Measurements from ENCODE around the gene ARHGAP45. TPM values are rescaled to one million over a fixed set of nuclear protein-coding genes. Genes with fewer than 3 reads are reported as not detected.

ARHGAP45 gene
- total and polyA plus RNA-seq, 2 experiments from 2014 or later = 24.7 to 71.8 TPM

DNA sequence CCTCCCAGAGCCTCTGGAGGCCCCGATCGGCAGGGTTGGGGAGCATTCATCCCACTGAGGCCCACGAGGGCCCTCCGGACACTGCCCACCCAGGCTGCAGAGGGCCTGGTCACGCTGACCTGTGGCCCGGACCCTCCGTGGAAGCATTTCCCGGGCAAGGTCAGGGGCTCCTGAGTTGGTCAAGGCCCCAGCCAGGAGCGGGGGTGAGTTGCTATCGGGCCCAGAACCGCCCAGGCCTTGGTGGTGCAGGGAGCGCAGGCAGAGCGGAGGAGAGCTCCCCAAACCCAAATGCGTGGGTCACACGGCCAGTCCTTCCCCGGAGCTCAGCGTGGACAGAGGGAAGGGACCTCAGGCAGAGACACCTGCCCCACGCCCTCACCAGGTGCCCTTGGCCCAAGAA is 62.6 kb downstream of the ARHGAP45 start (continued):
- TF ChIP-seq, protein P1, sequence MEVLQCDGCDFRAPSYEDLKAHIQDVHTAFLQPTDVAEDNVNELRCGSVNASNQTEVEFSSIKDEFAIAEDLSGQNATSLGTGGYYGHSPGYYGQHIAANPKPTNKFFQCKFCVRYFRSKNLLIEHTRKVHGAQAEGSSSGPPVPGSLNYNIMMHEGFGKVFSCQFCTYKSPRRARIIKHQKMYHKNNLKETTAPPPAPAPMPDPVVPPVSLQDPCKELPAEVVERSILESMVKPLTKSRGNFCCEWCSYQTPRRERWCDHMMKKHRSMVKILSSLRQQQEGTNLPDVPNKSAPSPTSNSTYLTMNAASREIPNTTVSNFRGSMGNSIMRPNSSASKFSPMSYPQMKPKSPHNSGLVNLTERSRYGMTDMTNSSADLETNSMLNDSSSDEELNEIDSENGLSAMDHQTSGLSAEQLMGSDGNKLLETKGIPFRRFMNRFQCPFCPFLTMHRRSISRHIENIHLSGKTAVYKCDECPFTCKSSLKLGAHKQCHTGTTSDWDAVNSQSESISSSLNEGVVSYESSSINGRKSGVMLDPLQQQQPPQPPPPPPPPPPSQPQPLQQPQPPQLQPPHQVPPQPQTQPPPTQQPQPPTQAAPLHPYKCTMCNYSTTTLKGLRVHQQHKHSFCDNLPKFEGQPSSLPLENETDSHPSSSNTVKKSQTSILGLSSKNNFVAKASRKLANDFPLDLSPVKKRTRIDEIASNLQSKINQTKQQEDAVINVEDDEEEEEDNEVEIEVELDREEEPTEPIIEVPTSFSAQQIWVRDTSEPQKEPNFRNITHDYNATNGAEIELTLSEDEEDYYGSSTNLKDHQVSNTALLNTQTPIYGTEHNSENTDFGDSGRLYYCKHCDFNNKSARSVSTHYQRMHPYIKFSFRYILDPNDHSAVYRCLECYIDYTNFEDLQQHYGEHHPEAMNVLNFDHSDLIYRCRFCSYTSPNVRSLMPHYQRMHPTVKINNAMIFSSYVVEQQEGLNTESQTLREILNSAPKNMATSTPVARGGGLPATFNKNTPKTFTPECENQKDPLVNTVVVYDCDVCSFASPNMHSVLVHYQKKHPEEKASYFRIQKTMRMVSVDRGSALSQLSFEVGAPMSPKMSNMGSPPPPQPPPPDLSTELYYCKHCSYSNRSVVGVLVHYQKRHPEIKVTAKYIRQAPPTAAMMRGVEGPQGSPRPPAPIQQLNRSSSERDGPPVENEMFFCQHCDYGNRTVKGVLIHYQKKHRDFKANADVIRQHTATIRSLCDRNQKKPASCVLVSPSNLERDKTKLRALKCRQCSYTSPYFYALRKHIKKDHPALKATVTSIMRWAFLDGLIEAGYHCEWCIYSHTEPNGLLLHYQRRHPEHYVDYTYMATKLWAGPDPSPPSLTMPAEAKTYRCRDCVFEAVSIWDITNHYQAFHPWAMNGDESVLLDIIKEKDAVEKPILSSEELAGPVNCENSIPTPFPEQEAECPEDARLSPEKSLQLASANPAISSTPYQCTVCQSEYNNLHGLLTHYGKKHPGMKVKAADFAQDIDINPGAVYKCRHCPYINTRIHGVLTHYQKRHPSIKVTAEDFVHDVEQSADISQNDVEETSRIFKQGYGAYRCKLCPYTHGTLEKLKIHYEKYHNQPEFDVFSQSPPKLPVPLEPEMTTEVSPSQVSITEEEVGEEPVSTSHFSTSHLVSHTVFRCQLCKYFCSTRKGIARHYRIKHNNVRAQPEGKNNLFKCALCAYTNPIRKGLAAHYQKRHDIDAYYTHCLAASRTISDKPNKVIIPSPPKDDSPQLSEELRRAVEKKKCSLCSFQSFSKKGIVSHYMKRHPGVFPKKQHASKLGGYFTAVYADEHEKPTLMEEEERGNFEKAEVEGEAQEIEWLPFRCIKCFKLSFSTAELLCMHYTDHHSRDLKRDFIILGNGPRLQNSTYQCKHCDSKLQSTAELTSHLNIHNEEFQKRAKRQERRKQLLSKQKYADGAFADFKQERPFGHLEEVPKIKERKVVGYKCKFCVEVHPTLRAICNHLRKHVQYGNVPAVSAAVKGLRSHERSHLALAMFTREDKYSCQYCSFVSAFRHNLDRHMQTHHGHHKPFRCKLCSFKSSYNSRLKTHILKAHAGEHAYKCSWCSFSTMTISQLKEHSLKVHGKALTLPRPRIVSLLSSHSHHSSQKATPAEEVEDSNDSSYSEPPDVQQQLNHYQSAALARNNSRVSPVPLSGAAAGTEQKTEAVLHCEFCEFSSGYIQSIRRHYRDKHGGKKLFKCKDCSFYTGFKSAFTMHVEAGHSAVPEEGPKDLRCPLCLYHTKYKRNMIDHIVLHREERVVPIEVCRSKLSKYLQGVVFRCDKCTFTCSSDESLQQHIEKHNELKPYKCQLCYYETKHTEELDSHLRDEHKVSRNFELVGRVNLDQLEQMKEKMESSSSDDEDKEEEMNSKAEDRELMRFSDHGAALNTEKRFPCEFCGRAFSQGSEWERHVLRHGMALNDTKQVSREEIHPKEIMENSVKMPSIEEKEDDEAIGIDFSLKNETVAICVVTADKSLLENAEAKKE (CRISPR knock-in tag; IDR thresholded peaks at IDR 0.05) = no peak
- TF ChIP-seq ZNF114 (CRISPR knock-in tag; IDR thresholded peaks at IDR 0.05) = no peak
- no peak for TF ChIP-seq STAT1 (IDR thresholded peaks at IDR 0.05; ENCODE audit: unreplicated experiment)

DNA sequence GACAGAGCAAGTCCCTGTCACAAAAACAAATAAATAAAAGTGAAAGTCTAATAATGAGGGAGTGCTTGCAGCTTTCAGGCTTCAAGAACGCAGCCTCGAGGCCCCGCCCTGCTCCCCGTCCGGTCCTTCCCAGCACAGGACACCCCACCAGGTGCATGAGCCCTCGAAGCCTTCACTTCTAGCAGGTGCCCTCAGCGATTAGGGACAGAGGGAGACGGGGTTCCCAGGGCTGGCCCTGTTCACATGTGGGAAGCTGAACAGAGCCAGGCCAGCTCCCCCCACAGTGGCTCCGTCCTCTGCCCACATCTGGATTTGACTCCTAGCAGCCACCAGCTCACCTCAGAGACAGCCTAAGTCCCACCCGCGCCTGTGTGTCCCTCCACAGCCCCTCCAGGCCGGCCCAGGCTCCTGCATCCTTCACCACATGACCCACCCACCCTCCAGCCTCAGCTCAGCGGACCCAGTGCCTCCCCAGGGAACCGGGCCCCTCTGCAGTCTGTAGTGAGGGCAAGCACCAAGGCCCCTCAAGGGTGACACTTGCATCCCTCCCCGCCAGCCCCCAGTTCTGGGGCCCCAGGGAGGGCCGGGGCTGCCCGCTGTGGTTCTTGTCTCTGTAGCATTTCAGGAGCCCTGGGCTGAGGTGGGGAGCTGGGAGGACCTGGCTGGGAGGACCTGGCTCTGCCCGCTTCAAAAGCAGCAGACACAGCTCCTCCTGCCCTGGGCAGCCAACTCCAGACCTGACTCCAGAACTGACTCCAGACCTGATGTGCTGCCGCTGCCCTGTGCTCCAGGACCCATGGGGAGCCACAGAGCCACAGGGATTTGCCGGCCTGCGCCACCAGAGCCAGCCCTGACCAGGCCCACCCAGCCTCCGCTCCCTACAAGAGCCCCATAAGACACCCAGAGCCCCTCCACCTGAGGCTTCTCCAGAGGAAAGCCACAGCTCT is 64.1 kb downstream of the ARHGAP45 start:
- no peaks in the 10 kb centered on the region; the same call in 2 of the 3 replicates for H3K36me3 Mint-ChIP-seq (ENCODE audit: low read depth)
- no peak overlapping the region for H2AFZ ChIP-seq
- DNase-seq (ENCODE audit: low spot score) (no peak), ATAC-seq (peak; percentile 4)
- no peaks in the 10 kb centered on the region for H3K9me3 Mint-ChIP-seq
- no peaks in the 10 kb centered on the region for H3K9me2 ChIP-seq (ENCODE audit: insufficient read depth)
- H3K27ac Mint-ChIP-seq = no peak overlapping the region
- no peaks in the 10 kb centered on the region for H3F3A ChIP-seq (replicated peaks; ENCODE audit: low read depth)
- H3K4me3 Mint-ChIP-seq = no peak overlapping the region
- H3K27me3 ChIP-seq (ENCODE audit: insufficient read depth) = no peaks in the 10 kb centered on the region
- no peaks in the 10 kb centered on the region for H3K4me1 Mint-ChIP-seq
- peak overlapping the region; percentile 75; the same call in 1 of the 2 replicates for H3K4me2 ChIP-seq
- peaks cover 8% of the 10 kb centered on the region for H3K27me3 Mint-ChIP-seq (ENCODE audit: insufficient read depth, low read depth, poor library complexity)
- H4K20me1 ChIP-seq (replicated peaks; ENCODE audit: insufficient read depth) = no peaks in the 10 kb centered on the region
- H3K79me2 ChIP-seq (replicated peaks; ENCODE audit: insufficient read depth) = no peaks in the 10 kb centered on the region
- peak overlapping the region; percentile 59; the same call in 1 of the 2 replicates for H3K27ac ChIP-seq (ENCODE audit: low read depth)
- peak overlapping the region; percentile 43; the same call in 1 of the 2 replicates for H3K4me3 ChIP-seq
- H3K36me3 ChIP-seq (ENCODE audit: insufficient read depth) = no peaks in the 10 kb centered on the region
- H3K4me1 ChIP-seq (ENCODE audit: insufficient read depth) = 0 out of 2 replicates have a peak, but pooled peaks cover 3% of the 10 kb centered on the region
- no peak for TF ChIP-seq ZNF331 (CRISPR knock-in tag; IDR thresholded peaks at IDR 0.05; ENCODE audit: low read depth)
- TF ChIP-seq, protein P1 (CRISPR knock-in tag; IDR thresholded peaks at IDR 0.05) = no peak
